ENCODE results near the gene HOXB9.

Gene HOXB9

GRCh38 chr17:48639136-48639535, 13.0 kb upstream of the HOXB9 start:
- no peak for DNase-seq

- DNase-seq: no peak
These were observed 11.4 kb upstream of the HOXB9 start for GRCh38 chr17:48637323-48638260.

GRCh38 chr17:48636177-48637018, 10.2 kb upstream of the HOXB9 start:
- DNase-seq: no peak

- no peak for DNase-seq
These were observed 8.5 kb upstream of the HOXB9 start for GRCh38 chr17:48634493-48635208.

- DNase-seq: no peak
These were observed 7.1 kb upstream of the HOXB9 start for GRCh38 chr17:48633266-48633677.

- DNase-seq: no peak
These were observed 6.6 kb upstream of the HOXB9 start for GRCh38 chr17:48632579-48633265.

- DNase-seq: no peak
These were observed 5.8 kb upstream of the HOXB9 start for GRCh38 chr17:48631693-48632578.

GRCh38 chr17:48630925-48631692, 5.0 kb upstream of the HOXB9 start:
- DNase-seq: no peak

GRCh38 chr17:48630009-48630924, 4.1 kb upstream of the HOXB9 start:
- DNase-seq: no peak

GRCh38 chr17:48629411-48629759, 3.2 kb upstream of the HOXB9 start:
- no peak for DNase-seq

GRCh38 chr17:48628649-48629410, 2.7 kb upstream of the HOXB9 start:
- DNase-seq: no peak

- no peak for DNase-seq
These were observed 1.7 kb upstream of the HOXB9 start for GRCh38 chr17:48627623-48628521.

GRCh38 chr17:48627118-48627597, 1.0 kb upstream of the HOXB9 start:
- no peak for DNase-seq

GRCh38 chr17:48625495-48626244, 488 bp downstream of the HOXB9 start:
- no peak for DNase-seq

GRCh38 chr17:48624544-48625494, 1.3 kb downstream of the HOXB9 start:
- no peak for DNase-seq

- no peak for DNase-seq
These were observed 2.0 kb downstream of the HOXB9 start for GRCh38 chr17:48624118-48624517.
